GM18909 (cell line): Measurements from ENCODE around the gene DPEP2.

Source experiments
- ATAC-seq: cut with Tn5 transposase; IDR thresholded peaks from one replicate; pipeline ENCODE4 v1.9.1; 2021; ENCODE audit warnings: mild to moderate bottlenecking; ENCODE audit not compliant: unreplicated experiment, poor library complexity

The DPEP2 gene

GRCh38 chr16:67959536-67960329 lies 39.6 kb downstream of the DPEP2 start:
- ATAC-seq = no peak

- ATAC-seq = no peak
Observed at GRCh38 chr16:67957622-67958021, 41.7 kb downstream of the DPEP2 start.

GRCh38 chr16:67954421-67955196 lies 44.7 kb downstream of the DPEP2 start:
- ATAC-seq = no peak

- no peak for ATAC-seq
Observed at GRCh38 chr16:67953641-67954375, 45.5 kb downstream of the DPEP2 start.

- no peak for ATAC-seq
Observed at GRCh38 chr16:67951485-67951884, 47.8 kb downstream of the DPEP2 start.

- ATAC-seq = no peak
Observed at GRCh38 chr16:67950335-67950843, 48.9 kb downstream of the DPEP2 start.

- ATAC-seq = no peak
Observed at GRCh38 chr16:67949645-67950044, 49.6 kb downstream of the DPEP2 start.

GRCh38 chr16:67948015-67948414 lies 51.3 kb downstream of the DPEP2 start:
- no peak for ATAC-seq

GRCh38 chr16:67946966-67947558 lies 52.2 kb downstream of the DPEP2 start:
- ATAC-seq = no peak

- ATAC-seq = no peak
Observed at GRCh38 chr16:67946128-67946569, 53.1 kb downstream of the DPEP2 start.

- ATAC-seq = no peak
Observed at GRCh38 chr16:67945392-67945933, 53.8 kb downstream of the DPEP2 start.

GRCh38 chr16:67944690-67945391 lies 54.4 kb downstream of the DPEP2 start:
- ATAC-seq = no peak

- no peak for ATAC-seq
Observed at GRCh38 chr16:67943619-67944504, 55.4 kb downstream of the DPEP2 start, which contains the start of gene LCAT. Gene LCAT (minus strand): TSS chr16:67944120. CDS start chr16:67944101, 19 bp downstream.

GRCh38 chr16:67943256-67943618 lies 56.0 kb downstream of the DPEP2 start:
- no peak for ATAC-seq

GRCh38 chr16:67942510-67943255 lies 56.6 kb downstream of the DPEP2 start:
- no peak for ATAC-seq

GRCh38 chr16:67942200-67942509 lies 57.1 kb downstream of the DPEP2 start:
- peak; percentile 57 for ATAC-seq

GRCh38 chr16:67941469-67942199 lies 57.6 kb downstream of the DPEP2 start:
- no peak for ATAC-seq
